ENCODE data around the gene PHF21B.
"Not testable (repeated sequence)": the region's sequence is repeated elsewhere in the genome, so short reads cannot be mapped to it uniquely, and the experiment has no call there.

Gene PHF21B

DNA sequence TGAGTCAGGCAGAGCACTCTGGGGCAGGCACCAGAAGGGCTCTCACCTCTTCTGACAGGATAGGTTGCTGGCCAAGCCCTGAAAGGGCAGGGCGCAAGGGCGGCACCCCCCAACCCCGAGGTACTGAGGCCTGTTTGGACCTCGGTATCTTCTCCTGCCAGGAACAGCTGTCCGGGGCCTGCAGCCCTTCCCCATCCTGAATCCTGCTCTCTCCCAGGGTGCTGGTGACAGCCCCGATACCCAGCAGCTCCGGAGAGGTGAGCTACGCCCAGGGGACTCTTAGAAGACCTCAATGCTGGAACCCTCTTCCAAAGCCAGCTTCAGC lies 79.1 kb downstream of the PHF21B start:
- DNase-seq, result no peak

DNA sequence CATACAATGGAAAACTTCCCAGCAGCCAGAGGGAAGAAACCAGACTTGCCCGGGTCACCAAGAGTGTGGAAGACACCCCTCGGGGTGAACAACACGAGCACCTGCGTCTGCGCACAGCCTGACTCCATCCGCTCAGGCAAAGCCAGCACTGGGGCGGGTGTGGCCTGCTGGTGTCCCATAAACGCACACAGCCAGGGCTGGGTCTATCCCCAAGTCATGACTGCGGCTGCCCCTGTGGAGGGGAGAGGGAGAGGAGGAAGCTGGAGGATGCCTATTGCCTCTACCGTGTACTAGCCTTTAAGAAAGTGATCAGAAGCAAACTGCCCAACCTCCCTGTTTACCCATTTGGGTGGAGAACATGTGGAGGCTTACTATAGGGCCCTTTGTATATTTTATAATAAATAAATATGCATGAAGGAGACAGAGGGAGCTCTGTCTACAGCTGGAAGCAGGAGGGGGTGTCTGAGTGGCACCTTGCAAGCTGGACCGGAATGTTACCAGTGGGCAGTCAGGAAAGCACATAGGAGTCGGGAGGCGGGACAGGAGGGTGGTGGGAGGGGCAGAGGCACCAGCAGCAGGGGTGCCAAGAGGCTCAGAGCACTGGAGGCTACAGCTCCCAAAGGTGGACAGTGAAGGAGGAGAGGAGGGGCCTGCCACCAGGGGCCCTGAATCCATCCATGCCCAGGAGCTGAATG lies 79.6 kb downstream of the PHF21B start:
- DNase-seq, result no peak

DNA sequence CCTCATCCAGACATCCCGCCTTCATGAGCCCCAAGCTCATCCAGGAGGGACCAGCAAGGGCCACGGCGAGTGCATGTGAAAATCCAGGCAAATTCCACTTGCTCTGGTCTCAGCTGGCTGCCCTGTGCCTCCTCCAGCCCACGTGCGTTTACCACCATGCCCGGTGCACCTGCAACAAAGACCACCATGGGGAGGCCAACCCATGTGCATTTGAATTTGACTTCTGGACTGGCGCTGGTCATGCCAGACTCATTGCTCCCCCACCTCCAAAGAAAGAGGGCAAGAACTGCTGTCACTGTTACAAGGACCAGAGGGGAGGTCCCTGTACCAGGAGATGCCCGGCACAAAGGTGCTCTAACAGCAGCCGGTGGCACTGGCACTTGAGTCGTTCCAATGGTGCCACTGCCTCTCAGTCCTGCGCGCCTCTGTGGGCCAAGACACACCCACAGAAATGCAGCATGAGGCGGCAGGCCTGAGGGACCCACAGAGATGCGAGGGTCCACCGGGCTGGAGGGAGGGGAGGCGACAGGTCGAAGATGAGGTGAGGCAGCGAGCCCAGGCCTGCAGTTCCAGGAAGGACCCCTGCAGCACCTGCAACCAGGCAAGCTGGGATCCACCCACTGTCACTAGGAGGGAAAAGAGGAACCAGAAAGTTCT lies 80.3 kb downstream of the PHF21B start:
- DNase-seq, result no peak

DNA sequence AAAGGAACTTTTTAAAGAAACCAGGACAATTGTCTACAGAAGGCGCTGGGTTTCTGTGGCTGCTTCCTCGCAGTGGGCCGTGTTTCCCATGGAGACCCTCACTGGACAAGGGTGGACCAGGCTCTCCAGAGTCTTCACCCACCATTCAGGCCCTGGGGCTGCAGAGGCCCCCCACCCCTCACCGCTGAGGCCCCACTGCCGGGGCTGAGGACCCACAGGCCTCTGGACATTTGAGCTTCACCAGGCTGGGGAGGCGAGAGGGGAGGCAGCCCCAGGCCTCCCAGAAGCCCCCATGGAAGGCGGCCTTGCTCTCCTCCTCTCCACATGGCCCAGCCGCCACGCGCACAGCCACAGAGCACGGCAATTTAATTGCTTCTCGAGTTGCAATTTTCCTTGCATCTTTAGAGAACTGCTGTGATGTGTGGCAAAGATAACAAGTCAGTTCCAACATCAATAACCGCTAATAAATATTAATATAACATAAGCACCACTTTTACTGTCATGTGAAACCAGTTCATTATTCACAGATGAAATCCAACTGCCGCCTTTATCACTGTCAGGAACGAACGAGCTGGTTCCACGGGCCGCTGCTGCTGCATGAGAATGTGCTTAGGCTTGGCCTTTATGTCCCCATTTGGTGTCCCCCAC lies 81.0 kb downstream of the PHF21B start:
- DNase-seq, result no peak

DNA sequence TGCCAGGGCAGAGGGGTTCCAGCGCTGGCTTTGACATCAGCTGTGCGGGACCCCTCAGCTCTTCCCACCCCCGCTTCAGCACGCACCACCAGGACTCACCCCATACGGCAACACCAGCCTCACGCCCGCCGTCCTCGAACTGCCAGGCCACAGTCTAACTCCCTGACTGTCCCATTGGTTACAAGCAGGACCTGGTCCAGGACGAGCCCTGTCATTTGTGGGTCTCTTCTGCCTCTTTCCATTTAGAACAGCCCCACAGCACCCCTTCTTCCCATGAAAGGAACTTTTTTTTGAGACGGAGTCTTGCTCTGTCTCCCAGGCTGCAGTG lies 81.7 kb downstream of the PHF21B start:
- DNase-seq, result no peak

DNA sequence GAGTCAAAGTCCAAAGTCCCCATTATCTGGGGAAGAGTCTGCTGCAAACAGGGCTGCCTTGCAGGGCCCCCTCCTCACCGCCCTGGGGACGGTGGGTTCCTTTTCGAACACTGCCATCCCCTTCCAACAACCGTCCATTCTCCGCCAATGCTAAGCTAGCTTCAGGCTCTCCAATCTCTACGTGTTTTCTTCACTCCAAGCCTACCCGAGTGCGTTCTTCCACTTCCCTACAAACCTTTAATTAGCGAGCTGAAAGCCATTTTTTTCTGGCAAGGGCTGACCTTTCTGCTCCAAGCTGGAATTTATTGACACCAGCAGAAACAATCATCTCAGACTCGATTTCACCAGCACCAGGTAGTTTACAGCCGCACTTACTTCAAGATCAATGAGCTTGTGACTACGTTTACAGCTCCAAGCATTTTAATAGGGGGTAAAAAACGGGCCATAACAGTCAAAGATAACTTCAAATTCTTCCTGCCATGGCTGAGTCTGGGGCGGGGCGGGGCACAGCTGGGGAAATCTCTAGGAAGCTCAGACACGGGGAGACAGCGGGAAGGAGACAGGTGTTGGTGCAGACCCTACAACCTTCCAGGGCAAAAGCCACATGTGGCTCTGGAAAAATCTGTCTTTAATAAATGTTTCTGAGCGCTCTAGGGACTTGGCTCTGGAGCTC lies 82.2 kb downstream of the PHF21B start:
- DNase-seq, result no peak

DNA sequence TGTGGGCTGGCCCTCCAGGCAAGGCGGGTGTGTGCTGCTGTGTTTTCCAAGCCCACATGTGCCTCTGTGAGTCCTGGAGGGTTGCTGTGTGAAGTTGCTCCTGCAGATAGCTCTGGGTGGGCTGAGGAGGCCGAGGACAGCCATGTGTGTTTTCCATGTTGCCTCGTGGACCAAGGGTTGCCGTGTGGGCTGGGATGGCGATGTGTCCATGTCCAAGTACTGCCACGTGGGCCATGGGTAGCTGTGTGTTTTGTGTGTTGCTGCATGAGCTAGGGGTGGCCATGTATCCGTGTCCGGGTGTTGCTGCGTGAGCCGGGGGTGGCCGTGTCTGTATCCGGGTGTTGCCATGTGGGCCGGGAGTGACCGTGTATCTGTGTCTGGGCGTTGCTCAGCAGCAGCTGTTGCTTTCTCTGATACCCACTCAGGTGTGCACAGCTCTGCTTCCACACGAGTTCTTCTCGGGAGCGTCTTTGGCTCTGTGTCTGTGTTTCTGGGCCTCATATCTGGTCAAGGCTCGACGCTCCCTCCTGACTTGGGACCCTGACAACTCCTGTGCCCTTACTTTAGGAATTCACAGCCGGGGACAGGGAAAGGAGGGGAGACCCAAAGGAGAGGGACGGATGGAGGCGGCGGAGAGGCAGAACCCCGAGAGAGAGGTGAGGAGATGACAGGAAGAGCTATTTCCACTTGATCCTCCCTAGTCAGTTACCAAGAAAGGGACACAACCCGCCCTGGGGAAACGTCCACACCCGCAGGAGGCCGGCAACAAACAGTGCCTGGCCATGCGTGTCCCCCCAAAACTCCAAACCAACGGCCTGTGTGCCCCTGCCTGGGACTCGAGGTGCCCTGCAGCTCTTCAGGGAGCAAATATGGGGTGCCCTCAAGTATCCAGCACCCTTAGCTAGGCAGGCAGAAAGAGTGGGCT lies 83.1 kb downstream of the PHF21B start:
- DNase-seq, result no peak

DNA sequence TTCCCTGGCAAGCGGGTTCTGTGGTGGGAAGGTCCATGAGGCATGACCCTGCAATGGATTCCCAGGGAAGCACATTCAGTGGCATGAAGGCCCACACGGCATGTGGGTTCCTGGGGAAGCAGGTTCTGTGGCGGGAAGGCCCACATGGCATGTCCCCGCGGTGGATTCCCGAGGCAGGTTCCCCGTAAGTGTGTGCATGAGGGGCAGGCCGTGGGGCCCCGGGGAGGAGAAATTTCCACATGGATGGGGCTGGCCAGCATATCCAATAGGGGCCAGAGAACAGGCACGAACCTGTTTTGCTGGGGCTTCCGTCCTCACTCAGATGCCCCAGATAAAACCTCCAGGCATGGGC lies 83.7 kb downstream of the PHF21B start:
- DNase-seq, result no peak

DNA sequence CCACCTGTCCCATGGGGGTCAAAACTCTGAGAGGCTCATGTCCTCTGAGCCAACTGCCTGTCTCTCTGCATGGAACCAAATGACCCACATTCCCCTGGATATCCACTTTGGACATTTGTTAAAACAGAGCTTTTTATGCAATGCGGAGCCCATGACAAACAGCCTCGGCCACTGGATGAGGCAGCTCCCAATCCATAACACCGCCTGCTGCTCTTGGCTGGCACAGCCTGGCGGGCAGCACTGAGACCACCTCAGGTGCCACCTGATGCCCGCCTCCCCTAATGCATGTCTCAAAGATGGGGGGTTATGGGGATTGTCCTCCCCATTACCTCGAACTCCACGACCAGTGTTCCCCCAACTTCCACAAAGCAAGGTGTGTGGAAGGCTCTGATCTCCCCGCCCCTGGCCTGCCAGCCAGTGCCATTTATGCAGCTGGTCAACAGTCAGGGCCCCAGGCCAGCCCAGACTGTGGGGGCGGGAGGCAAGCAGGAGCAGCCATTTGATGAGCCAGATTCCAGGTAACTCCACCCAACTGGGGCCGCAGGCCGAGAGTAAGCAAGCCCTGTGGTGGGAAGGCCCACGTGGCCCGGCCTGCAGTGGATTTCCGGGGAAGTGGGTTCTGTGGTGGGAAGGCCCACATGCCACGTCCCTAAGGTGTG lies 84.2 kb downstream of the PHF21B start:
- DNase-seq, result no peak

DNA sequence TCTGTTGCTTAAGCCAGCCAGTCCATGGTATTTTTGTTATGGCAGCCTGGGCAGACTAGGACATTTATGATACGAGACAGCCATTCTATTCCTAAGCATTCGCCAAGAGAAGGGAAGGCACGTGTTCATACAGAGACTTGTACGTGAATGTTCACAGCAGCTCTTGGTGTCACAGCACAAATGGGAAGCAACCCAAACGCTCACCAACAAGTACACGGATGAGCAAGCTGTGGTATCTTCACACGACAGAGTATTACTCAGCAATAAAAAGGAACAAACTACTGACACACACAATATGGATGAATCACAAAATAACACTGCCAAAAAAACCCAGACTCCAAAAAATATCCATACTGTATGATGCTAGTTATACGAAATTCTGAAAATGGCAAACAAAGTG lies 85.1 kb downstream of the PHF21B start:
- DNase-seq, result no peak

DNA sequence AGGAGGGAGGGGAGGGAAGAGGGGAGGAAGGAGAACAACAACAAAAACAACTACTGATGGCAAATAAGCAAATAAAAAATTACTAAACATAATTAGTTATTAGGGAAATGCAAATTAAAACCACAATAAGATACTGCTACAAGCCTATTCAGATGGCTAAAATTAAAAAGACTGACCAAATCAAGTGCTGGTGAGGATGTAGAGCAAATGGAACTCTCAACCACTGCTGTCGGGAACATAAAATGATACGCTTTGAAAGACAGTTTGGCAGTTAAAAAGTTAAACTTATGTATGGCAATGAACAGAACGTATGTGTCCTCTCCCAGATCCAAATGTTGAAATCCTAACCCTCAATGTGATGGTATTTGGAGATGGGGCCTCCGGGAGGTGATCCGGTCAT lies 85.7 kb downstream of the PHF21B start:
- DNase-seq, result no peak

DNA sequence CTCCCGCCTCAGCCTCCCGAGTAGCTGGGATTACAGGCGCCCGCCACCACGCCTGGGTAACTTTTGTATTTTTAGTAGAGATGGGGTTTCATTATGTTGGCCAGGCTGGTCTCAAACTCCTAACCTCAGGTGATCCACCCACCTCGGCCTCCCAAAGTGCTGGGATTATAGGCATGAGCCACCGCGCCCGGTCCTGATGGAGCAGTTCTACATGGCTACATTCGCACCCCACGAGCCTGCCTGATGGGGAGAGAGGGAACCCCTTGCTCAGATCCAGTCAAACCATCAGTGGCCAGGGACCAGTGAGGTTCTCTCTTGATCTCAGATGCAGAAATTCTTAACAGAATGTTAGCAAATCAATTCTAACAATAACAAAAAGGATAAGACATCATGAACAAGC lies 88.0 kb downstream of the PHF21B start:
- not testable (repeated sequence) for DNase-seq

DNA sequence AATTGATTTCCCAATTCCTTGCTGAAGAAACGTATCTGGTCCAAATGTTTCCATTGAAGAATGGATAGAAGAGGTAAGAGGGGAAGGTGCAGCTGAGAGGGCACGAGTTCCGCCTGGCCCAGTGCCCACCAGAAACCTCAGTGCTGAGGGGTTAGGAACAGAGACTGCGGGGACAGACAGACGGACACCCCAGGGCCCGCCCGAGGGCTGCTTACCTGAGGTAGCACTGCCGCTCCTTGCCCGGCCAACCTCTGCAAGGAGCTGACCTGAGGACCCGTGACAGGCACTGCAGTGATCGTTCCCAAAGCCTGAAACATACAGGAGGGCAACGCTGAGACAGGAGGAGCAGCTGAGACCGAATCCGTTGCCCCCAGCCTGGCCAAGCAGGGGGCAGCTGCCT lies 89.6 kb downstream of the PHF21B start:
- no peak for DNase-seq

DNA sequence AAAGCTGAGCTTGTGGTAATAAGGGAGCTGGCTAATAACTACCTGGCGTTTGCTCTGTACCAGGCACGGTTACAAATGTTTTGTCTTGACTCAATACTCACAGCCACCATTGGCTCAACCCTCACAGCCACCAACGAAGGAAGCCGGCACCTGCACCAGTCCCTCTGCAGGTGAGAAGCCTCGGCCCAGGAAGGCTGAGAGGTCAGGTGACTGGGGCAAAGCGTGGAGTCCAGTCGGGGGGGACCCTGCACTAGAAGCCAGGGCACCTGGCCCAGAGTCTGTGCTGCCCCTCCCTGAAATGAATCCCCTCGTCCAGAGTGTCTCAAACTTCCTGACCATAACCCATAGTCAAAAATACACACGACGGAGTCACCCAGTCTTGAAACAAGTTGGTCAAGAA lies 90.1 kb downstream of the PHF21B start:
- DNase-seq, result no peak

DNA sequence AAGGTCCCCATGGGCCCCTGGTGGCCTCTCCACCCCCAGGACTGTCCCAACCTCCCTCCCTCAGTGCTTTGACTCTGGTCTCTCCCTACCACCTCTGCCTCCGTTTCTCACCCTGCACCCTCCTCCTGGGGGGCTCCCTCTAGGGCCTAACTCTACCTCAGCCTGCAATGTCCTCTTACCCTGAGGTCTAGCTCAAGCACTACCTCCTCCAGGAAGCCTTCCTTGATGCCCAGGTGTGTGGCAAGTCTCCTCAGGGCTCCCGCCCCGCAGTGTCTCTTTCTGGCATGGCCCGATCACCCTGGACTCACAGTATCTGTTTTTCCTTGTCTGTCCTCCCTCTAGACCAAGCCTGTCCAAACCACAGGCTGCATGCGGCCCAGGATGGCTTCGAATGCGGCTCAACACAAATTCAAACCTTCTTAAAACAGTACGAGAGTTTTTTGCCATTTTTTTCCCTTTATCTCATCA lies 90.8 kb downstream of the PHF21B start:
- DNase-seq, result no peak

DNA sequence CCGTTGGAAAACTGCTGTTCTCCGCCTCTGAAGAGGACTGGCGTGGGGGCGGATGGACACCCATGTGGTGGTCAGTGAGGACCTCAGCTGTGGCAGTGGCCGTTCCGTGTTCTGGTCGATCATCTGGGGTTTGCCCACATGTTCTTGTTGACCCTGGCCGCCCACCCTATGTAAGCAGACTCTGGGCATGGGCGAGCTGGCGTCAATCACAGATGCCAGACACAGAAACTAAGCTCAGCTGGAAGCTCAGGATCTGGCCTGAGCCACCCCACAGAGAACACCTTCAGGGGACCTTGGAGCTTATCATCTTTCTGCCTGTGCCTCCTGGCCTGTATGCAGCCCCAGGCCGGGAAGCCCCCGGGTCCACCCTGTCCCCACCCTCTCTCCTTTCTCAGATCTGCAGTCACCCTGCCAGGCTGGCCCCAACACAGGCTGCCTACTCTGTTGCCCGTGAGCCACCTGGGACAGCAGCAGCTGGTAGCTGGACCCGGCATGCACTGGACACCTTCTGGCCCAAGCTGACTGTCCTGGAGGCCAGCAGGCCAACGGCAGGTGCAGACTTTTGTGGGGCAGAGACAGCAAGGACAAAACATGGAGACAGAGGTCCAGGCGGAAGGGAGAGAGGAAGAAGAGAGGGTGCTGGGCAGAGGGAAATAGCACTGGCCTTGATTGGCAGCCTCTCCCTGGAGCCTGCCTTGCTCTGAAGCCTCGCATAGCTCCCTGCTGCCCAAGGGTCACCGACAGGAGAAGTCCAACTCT lies 91.5 kb downstream of the PHF21B start:
- DNase-seq, result no peak

DNA sequence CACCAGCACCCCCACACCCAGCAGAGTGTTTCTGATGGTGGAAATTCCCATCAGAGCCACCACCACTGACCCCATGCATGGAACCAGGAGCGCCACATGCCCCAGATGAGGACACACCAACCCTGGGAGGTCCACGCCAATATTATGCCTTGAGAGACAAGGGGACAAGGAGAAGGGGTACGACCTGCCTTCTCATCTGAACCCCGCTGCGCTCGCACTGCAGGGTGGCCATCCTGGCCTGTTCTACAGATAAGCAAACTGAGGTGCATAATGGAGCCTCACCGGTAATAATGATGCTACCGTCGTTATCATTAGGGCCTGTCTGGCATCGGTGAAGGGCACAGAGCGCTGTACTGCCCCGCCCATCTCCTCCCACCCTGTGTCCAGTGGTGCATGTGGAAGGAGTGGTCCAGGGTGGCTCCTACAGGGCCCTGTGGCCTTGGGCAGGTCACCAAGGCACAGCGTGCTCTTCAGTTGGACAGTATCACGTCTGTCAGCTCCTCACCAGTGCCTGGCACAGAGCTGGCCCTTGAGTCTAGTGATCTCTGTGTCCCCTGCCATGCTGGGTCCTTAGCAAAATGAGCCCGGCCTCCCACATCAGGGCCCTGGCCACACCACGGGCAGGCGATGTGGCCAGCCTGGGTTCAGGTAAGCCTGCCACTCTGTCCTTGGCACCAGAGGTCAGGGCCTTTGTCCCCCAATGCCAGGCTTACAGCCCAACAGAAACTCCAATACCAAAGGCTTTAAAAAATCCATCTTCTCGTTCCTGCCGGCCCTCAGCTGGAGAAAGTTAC lies 92.2 kb downstream of the PHF21B start:
- no peak for DNase-seq

DNA sequence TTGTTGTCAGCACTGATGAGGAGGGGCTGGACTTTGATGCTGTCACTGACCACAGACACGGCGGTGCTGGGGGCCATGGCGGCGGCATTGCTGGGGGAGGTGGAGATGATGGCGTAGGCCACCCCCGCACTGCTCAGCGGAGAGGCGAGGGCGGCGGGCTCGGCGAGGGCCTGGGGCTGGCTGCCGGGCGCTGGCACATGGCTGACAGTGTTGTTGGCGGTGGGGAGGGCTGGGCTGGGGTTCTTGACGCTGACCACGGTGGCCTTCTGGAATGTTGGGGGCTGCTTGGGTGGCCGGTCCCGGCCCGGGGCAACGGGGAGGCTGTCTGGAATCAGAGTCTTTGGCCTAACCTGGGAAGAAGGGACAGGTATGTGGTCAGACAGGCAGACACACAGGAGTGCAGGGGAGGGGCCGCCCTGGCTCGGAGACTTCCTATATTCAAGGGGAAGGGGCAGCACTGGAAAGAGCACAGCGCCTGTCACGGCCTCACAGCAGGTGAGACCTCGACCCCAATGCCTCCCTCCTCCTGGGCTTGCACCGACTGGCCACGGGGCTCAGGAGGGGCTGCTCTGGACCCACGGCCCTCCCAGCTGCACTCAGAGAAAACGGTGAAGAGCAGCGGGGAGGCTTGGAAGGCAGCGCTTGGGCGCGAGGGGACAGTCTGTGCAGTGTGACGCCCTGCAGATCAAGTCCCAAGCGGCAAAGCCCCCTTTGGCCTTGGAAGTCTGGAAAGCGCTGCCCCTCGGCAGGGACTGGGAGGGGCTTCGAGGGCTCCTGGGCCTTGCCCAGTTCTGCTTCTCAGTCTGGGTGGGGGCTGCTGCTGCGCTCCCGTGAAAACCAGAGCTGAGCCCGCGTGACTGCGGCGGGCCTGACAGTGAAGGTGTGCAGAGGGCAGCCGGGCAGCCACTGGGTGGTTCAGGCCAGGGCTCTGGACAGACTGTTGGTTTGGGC lies 93.2 kb downstream of the PHF21B start:
- DNase-seq, result no peak

DNA sequence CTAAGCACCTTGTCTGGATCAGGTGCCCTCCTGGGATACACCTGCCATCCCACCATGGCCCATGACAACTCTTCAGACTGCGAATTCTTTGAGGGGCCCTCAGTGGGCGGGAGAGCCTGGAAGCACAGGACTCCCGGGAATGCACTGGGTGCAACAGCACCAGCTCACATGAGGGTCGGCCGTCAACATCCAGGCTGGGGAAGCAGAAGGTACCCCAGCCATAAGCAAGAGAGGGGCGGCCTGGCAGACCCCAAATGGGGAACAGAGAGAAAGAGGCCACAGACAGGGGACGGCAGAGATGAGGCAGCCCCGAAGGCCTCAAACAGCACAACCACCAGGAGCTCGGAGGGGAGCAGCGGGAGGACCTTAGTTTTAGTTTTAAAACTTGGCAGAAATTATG lies 94.4 kb downstream of the PHF21B start:
- no peak for DNase-seq
